ENCODE results near the gene NLGN1.

- no peak for TF ChIP-seq CTCF (IDR thresholded peaks at IDR 0.05)
- TF ChIP-seq POLR2AphosphoS5 (IDR thresholded peaks at IDR 0.05): no peak
- TF ChIP-seq POLR2A (IDR thresholded peaks at IDR 0.05): no peak
Observed at GRCh38 chr3:173748105-173748504, 350.6 kb downstream of the NLGN1 start.
